NCI-H1930 (cell line): Measurements from ENCODE around the gene DAGLB.

Experiments
- DNase-seq, 2 experiments: peaks; one replicate each; lab custom pipeline; 2025; lab: John Stamatoyannopoulos, UW

DAGLB gene

DNA sequence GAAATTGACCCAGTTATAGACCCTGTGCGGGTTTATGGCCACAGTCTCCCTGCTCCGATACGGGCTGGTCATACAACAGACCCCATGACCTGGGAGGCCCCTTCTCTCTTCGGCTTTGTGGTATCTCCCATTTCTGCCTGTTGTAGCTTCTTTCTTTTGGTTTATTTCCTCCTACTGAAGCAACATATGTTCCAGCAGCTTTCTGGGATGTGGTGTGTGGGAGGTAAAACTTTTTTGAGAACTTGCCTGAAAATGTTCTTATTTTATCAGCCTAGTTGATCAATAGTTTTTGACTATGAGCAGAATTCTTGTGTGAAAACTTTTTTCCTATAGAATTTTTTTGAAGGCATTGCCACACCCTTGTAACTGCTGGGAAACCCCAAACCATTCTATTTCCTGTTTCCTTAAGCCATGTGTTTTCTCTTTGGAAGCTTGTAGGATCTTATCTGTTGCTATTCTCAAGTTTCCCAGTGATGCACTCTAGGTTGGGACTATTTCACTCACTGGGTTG lies 80.0 kb downstream of the DAGLB start:
- DNase-seq, result no peak

DNA sequence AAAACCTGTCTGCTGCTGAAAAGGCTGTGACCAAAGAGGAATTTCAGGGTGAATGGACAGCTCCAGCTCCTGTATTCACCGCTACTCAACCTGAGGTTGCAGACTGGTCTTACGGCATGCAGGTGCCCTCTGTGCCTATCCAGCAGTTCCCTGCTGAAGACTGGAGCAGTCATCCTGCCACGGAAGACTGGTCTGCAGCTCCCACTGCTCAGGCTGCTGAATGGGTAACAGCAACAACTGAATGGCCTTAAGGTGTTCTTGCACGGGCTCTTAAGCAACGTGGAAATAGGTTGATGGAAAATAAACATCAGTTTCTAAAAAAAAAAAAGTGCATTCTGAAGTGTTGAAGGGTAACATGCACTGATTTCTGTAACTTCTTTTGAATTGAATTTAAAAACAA lies 82.3 kb downstream of the DAGLB start:
- DNase-seq, result no peak

DNA sequence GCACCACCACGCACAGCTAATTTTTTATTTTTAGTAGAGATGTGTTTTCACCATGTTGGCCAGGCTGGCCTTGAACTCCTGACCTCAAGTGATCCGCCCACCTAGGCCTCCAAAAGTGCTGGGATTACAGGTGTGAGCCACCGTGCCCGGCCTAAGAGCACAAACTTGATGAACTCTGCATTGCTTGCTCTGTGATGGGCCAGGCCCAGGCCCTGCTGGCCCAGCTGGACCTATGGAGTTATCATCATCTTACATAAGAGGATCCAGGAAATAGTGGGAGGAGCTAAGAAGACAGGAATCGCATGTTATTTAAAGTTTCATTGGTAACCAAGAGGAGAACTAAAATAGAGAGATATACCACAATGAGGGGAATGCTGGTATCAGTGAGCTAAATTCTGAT lies 86.9 kb downstream of the DAGLB start:
- DNase-seq, result no peak

DNA sequence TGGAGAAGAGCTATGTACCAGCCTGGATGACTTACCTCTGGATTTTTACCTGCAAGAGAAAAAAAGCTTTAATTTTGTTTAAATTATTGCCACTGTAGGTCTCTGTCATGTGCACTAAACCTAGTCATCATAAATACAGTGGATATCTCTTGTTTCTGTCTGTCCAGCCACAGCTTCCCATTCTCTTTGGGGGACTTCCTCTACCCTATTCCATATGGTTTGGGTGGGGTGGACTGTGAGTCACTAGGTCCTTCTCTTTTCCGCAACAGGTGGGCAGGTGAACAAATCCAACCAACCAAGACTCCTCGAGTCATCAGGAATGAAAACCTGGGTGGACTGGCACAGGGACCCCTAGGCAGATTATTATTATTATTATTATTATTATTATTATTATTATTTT lies 88.0 kb downstream of the DAGLB start:
- DNase-seq, result no peak
